ENCODE results near the gene ZDHHC20. TPM values are rescaled to one million over a fixed set of nuclear protein-coding genes. Genes with fewer than 3 reads are reported as not detected.
A peak's percentile ranks its signal among the peaks of the same experiment; 100 is the strongest.

Gene ZDHHC20
- total RNA-seq, 1 donor from 2014 or later: 49.2 TPM

GRCh38 chr13:21328836-21329477 lies 130.1 kb downstream of the ZDHHC20 start:
- Mint-ChIP-seq H3K27ac (no peak overlapping the region), H3K4me1 (peaks cover 27% of the 10 kb centered on the region), H3K36me3 (ENCODE audit: low read depth) (no peaks in the 10 kb centered on the region), H3K9me3 (no peaks in the 10 kb centered on the region), H3K4me3 (no peak overlapping the region), H3K27me3 (no peaks in the 10 kb centered on the region)
- TF ChIP-seq CTCF (IDR thresholded peaks at IDR 0.05): no peak
- ATAC-seq (ENCODE audit: low read depth) (no peak), DNase-seq (no peak)
- POLR2A ChIA-PET: no interaction called here
- intact Hi-C loops (cut with micrococcal nuclease): no loop called here
- CTCF ChIA-PET: no interaction called here

GRCh38 chr13:21328201-21328600 lies 130.9 kb downstream of the ZDHHC20 start:
- Mint-ChIP-seq H3K4me3 (no peak overlapping the region), H3K9me3 (no peaks in the 10 kb centered on the region), H3K27ac (no peak overlapping the region), H3K36me3 (ENCODE audit: low read depth) (no peaks in the 10 kb centered on the region), H3K27me3 (no peaks in the 10 kb centered on the region), H3K4me1 (peaks cover 27% of the 10 kb centered on the region)
- TF ChIP-seq CTCF (IDR thresholded peaks at IDR 0.05): no peak
- CTCF ChIA-PET: no interaction called here
- POLR2A ChIA-PET: no interaction called here
- ATAC-seq (ENCODE audit: low read depth) (no peak), DNase-seq (no peak)
- intact Hi-C loops (cut with micrococcal nuclease): no loop called here

GRCh38 chr13:21326155-21327031 lies 132.7 kb downstream of the ZDHHC20 start:
- no peaks in the 10 kb centered on the region for H3K27me3 Mint-ChIP-seq
- ChIA-PET POLR2A (no interaction called here), CTCF (no interaction called here)
- DNase-seq (no peak), ATAC-seq (ENCODE audit: low read depth) (peak; percentile 66)
- H3K27ac Mint-ChIP-seq: no peak overlapping the region
- H3K4me1 Mint-ChIP-seq: peaks cover 27% of the 10 kb centered on the region
- no peaks in the 10 kb centered on the region for H3K36me3 Mint-ChIP-seq (ENCODE audit: low read depth)
- intact Hi-C loops (cut with micrococcal nuclease): no loop called here
- no peaks in the 10 kb centered on the region for H3K9me3 Mint-ChIP-seq
- TF ChIP-seq CTCF (IDR thresholded peaks at IDR 0.05): no peak
- peak overlapping the region; percentile 63 for H3K4me3 Mint-ChIP-seq

- no peak overlapping the region for H3K4me3 Mint-ChIP-seq
Measured at GRCh38 chr13:21324803-21325202, 134.3 kb downstream of the ZDHHC20 start.

More at GRCh38 chr13:21324803-21325202, 134.3 kb downstream of the ZDHHC20 start:
- ATAC-seq (ENCODE audit: low read depth) (no peak), DNase-seq (no peak)
- Mint-ChIP-seq H3K36me3 (ENCODE audit: low read depth) (no peaks in the 10 kb centered on the region), H3K27ac (no peak overlapping the region), H3K9me3 (no peaks in the 10 kb centered on the region), H3K4me1 (peaks cover 16% of the 10 kb centered on the region), H3K27me3 (no peaks in the 10 kb centered on the region)
- ChIA-PET POLR2A (no interaction called here), CTCF (no interaction called here)
- TF ChIP-seq CTCF (IDR thresholded peaks at IDR 0.05): no peak
- intact Hi-C loops (cut with micrococcal nuclease): no loop called here

Measured in activated B cell treated with CpG ODN at 0.5 μM for 24 hours (primary cell).